HepG2 (cell line): ENCODE results near the gene NPB. TPM values are rescaled to one million over a fixed set of nuclear protein-coding genes. Genes with fewer than 3 reads are reported as not detected.

ENCODE experiments used
- ATRX ChIP-seq: sonication (generic); formaldehyde crosslinking; IDR thresholded peaks from 2 replicates; pipeline ENCODE4 v1.4.0; 2020; ENCODE audit warnings: missing genetic modification reagents, borderline replicate concordance
- CBX1 ChIP-seq: IDR thresholded peaks from one replicate; pipeline ENCODE4 v1.6.1; 2016; ENCODE audit warnings: antibody characterized with exemption, low read depth
- CTCF ChIP-seq: sonication (generic); formaldehyde crosslinking; IDR thresholded peaks from 2 replicates; pipeline ENCODE4 v1.5.0; 2020; ENCODE audit warnings: mild to moderate bottlenecking, missing genetic modification reagents, moderate library complexity
- ELF1 ChIP-seq: sonication (generic); formaldehyde crosslinking; IDR thresholded peaks from 2 replicates; pipeline ENCODE4 v1.4.0; 2020; ENCODE audit warnings: missing genetic modification reagents
- HCFC1 ChIP-seq: fragments of 150-350 bp; IDR thresholded peaks from 2 replicates; pipeline ENCODE4 v1.6.1; 2014; ENCODE audit warnings: low read depth, low read length
- HNF1B ChIP-seq: sonication (generic); formaldehyde crosslinking; IDR thresholded peaks from 2 replicates; pipeline ENCODE4 v1.5.1; 2020; ENCODE audit warnings: mild to moderate bottlenecking, moderate library complexity, missing genetic modification reagents
- KDM2A ChIP-seq: sonication (generic); formaldehyde crosslinking; IDR thresholded peaks from 2 replicates; pipeline ENCODE4 v1.4.0; 2020; ENCODE audit warnings: low read depth, missing genetic modification reagents, borderline replicate concordance
- MBNL3 ChIP-seq: fragments of 250-450 bp; sonication (Bioruptor Pico); conservative IDR thresholded peaks from 2 replicates; pipeline ENCODE4 v1.8.0; 2022; ENCODE audit warnings: mild to moderate bottlenecking, inconsistent platforms
- MIER2 ChIP-seq: IDR thresholded peaks from 2 replicates; pipeline ENCODE4 v1.6.1; 2016; ENCODE audit warnings: missing biosample characterization, missing genetic modification reagents
- MIXL1 ChIP-seq: IDR thresholded peaks from 2 replicates; pipeline ENCODE4 v1.6.1; 2016
- MTF2 ChIP-seq: sonication (generic); formaldehyde crosslinking; IDR thresholded peaks from 2 replicates; pipeline ENCODE4 v1.5.0; 2020; ENCODE audit warnings: missing genetic modification reagents, borderline replicate concordance
- NFE2L2 ChIP-seq: fragments of 150-350 bp; IDR thresholded peaks from 2 replicates; pipeline ENCODE4 v1.6.1; 2014; ENCODE audit warnings: low read length
- NR3C1 ChIP-seq: sonication (generic); formaldehyde crosslinking; IDR thresholded peaks from 2 replicates; pipeline ENCODE4 v1.4.0; 2020; ENCODE audit warnings: missing genetic modification reagents
- PAF1 ChIP-seq: IDR thresholded peaks from 2 replicates; pipeline ENCODE4 v1.6.1; 2016; ENCODE audit warnings: missing genetic modification reagents, missing compliant biosample characterization
- RBM22 ChIP-seq: fragments of 200-400 bp; formaldehyde crosslinking; optimal IDR thresholded peaks from 2 replicates; pipeline ENCODE3; 2017; ENCODE audit warnings: mild to moderate bottlenecking, low read length, moderate library complexity
- REST ChIP-seq, 2 experiments: IDR thresholded peaks; 2 replicates each; pipeline ENCODE4 v1.6.1; 2011 to 2012; ENCODE audit warnings: low read length in 2 of 2, borderline replicate concordance in 1 of 2, low read depth in 1 of 2, mild to moderate bottlenecking in 1 of 2, moderate library complexity in 1 of 2
- SMYD3 ChIP-seq: sonication (generic); formaldehyde crosslinking; IDR thresholded peaks from 2 replicates; pipeline ENCODE4 v1.8.1; 2023; ENCODE audit warnings: mild to moderate bottlenecking, missing genetic modification reagents
- TAF1 ChIP-seq: sonication (generic); formaldehyde crosslinking; IDR thresholded peaks from 2 replicates; pipeline ENCODE4 v1.4.0; 2020; ENCODE audit warnings: missing genetic modification reagents
- TEF ChIP-seq: sonication (generic); formaldehyde crosslinking; IDR thresholded peaks from 2 replicates; pipeline ENCODE4 v1.5.0; 2020; ENCODE audit warnings: missing genetic modification reagents
- ZBTB7A ChIP-seq: sonication (generic); formaldehyde crosslinking; IDR thresholded peaks from 2 replicates; pipeline ENCODE4 v1.8.0; 2022; ENCODE audit warnings: mild to moderate bottlenecking, missing genetic modification reagents
- ZNF180 ChIP-seq: sonication (generic); formaldehyde crosslinking; IDR thresholded peaks from 2 replicates; pipeline ENCODE4 v1.4.0; 2020; ENCODE audit warnings: low read depth, missing genetic modification reagents, borderline replicate concordance
- ZNF704 ChIP-seq: sonication (generic); formaldehyde crosslinking; IDR thresholded peaks from 2 replicates; pipeline ENCODE4 v1.8.1; 2023; ENCODE audit warnings: mild to moderate bottlenecking, inconsistent platforms, moderate library complexity, missing genetic modification reagents, borderline replicate concordance
- polyA plus RNA-seq, 8 experiments: library from polyadenylated mRNA; depleted of rRNA in 3 of 8; stranded (reverse) in 7 of 8; unstranded in 1 of 8; fragments of >200 nt; fragmentation: Illumina TruSeq in 4 of 8; extraction: Trizol in 4 of 8; gene quantifications; 2 replicates each; pipeline versions ENCODE4 v1.2.1 to v1.2.3, GENCODE V29; 2011 to 2016; ENCODE audit warnings: low read depth in 4 of 8, missing spikeins in 1 of 8, mixed read lengths in 1 of 8; ENCODE audit not compliant: insufficient read depth in 1 of 8
- total RNA-seq, 5 experiments: library from RNA; depleted of rRNA; stranded (reverse); fragments of >200 nt; fragmentation: Illumina TruSeq; extraction: Trizol; gene quantifications; 2 replicates each; pipeline ENCODE4 v1.2.3, GENCODE V29; 2016; ENCODE audit warnings: low read depth in 1 of 5

NPB gene
- total and polyA plus RNA-seq, 2 of the 13 experiments (the other 11 are each of a cell fraction or from before 2014, with no cell fraction given) = 0.11 to 0.93 TPM

- peak; percentile 86 for TF ChIP-seq RBM22
- peak; percentile 38 for TF ChIP-seq KDM2A (CRISPR knock-in tag)
- no peak for TF ChIP-seq MIER2 (CRISPR knock-in tag)
- TF ChIP-seq NFE2L2 = no peak
- TF ChIP-seq CTCF (CRISPR knock-in tag) = no peak
- no peak for TF ChIP-seq ELF1 (CRISPR knock-in tag)
- peak; percentile 89 for TF ChIP-seq PAF1 (CRISPR knock-in tag)
- TF ChIP-seq HCFC1 = no peak
- no peak for TF ChIP-seq MIXL1 (CRISPR knock-in tag)
- 0 out of 2 replicates have a peak, but pooled peaks have one; percentile 43 for TF ChIP-seq HNF1B (CRISPR knock-in tag)
- TF ChIP-seq SMYD3 (CRISPR knock-in tag) = no peak
- no peak for TF ChIP-seq CBX1
- no peak for TF ChIP-seq TAF1 (CRISPR knock-in tag)
- no peak for TF ChIP-seq REST (IDR thresholded peaks at IDR 0.05; ENCODE audit: borderline replicate concordance in 1 of 2, low read depth in 1 of 2, low read length in 2 of 2)
- TF ChIP-seq ZNF704 (CRISPR knock-in tag) = no peak
- no peak for TF ChIP-seq NR3C1 (CRISPR knock-in tag)
- no peak for TF ChIP-seq MBNL3
- no peak for TF ChIP-seq ZNF180 (CRISPR knock-in tag)
- no peak for TF ChIP-seq TEF (CRISPR knock-in tag)
- TF ChIP-seq ATRX (CRISPR knock-in tag) = no peak
- no peak for TF ChIP-seq ZBTB7A (CRISPR knock-in tag)
- TF ChIP-seq MTF2 = no peak
Observed at GRCh38 chr17:81901167-81902022, 643 bp upstream of the NPB start (continued).
